ENCODE data around the gene DUXB. TPM values are rescaled to one million over a fixed set of nuclear protein-coding genes. Genes with fewer than 3 reads are reported as not detected.
A peak's percentile ranks its signal among the peaks of the same experiment; 100 is the strongest.

Gene DUXB
- total RNA-seq, 1 experiment from 2014 or later, result not detected

GRCh38 chr16:75697571-75697970, 3.7 kb downstream of the DUXB start:
- ChIA-PET CTCF (no interaction called here), POLR2A (interaction anchor here (1.0 kb wide), 1 partner anchor 50 kb away, joined by 3 read pairs; the partner anchor contains the start of genes KARS1 and TERF2IP)

GRCh38 chr16:75695708-75696107, 5.6 kb downstream of the DUXB start:
- H3K9me3 ChIP-seq, result no peaks in the 10 kb centered on the region; the same call in 1 of the 2 replicates
- ChIA-PET CTCF (no interaction called here), POLR2A (no interaction called here)
- Mint-ChIP-seq H3K27ac (ENCODE audit: unreplicated experiment) (no peak overlapping the region), H3K4me1 (ENCODE audit: low read depth, unreplicated experiment) (no peaks in the 10 kb centered on the region), H3K9me3 (ENCODE audit: unreplicated experiment) (no peaks in the 10 kb centered on the region), H3K4me3 (ENCODE audit: unreplicated experiment) (no peak overlapping the region), H3K36me3 (ENCODE audit: insufficient read depth, unreplicated experiment) (no peaks in the 10 kb centered on the region), H3K27me3 (ENCODE audit: insufficient read depth, unreplicated experiment) (no peaks in the 10 kb centered on the region)
- peak in 1 of 2 experiments; percentile 19 for DNase-seq
- H3K4me1 ChIP-seq, result no peaks in the 10 kb centered on the region
- H3K36me3 ChIP-seq (ENCODE audit: control insufficient read depth, insufficient read depth, low read length), result no peaks in the 10 kb centered on the region
- no peak overlapping the region for H3K4me3 ChIP-seq (ENCODE audit: low read depth, low read length)
- H3K27me3 ChIP-seq (replicated peaks; ENCODE audit: control insufficient read depth, insufficient read depth, low read length), result no peaks in the 10 kb centered on the region
- intact Hi-C loops (cut with micrococcal nuclease; ENCODE audit: unreplicated experiment), result loop anchor here (2.0 kb wide), 1 partner anchor 69 kb away; no protein-coding TSS in a partner anchor
- no TSS peak for BruUV-seq (replicated peaks)
- peak; percentile 15 to 35 for TF ChIP-seq CTCF (IDR thresholded peaks at IDR 0.05; ENCODE audit: insufficient read depth in 1 of 2, low read depth in 1 of 2, low read length in 1 of 2, severe bottlenecking in 1 of 2, unreplicated experiment in 1 of 2)

More at GRCh38 chr16:75697571-75697970, 3.7 kb downstream of the DUXB start:
- intact Hi-C loops (cut with micrococcal nuclease; ENCODE audit: unreplicated experiment), result no loop called here
- Mint-ChIP-seq H3K36me3 (ENCODE audit: insufficient read depth, unreplicated experiment) (no peaks in the 10 kb centered on the region), H3K27ac (ENCODE audit: unreplicated experiment) (no peak overlapping the region), H3K4me1 (ENCODE audit: low read depth, unreplicated experiment) (no peaks in the 10 kb centered on the region), H3K27me3 (ENCODE audit: insufficient read depth, unreplicated experiment) (no peaks in the 10 kb centered on the region), H3K9me3 (ENCODE audit: unreplicated experiment) (no peaks in the 10 kb centered on the region), H3K4me3 (ENCODE audit: unreplicated experiment) (no peak overlapping the region)
- Histone ChIP-seq H3K9me3 (no peaks in the 10 kb centered on the region; the same call in 1 of the 2 replicates), H3K36me3 (ENCODE audit: control insufficient read depth, insufficient read depth, low read length) (no peaks in the 10 kb centered on the region), H3K4me1 (no peaks in the 10 kb centered on the region), H3K4me3 (ENCODE audit: low read depth, low read length) (no peak overlapping the region), H3K27me3 (replicated peaks; ENCODE audit: control insufficient read depth, insufficient read depth, low read length) (no peaks in the 10 kb centered on the region)
- no TSS peak for BruUV-seq (replicated peaks)
- no peak for TF ChIP-seq CTCF (IDR thresholded peaks at IDR 0.05; ENCODE audit: insufficient read depth in 1 of 2, low read depth in 1 of 2, low read length in 1 of 2, severe bottlenecking in 1 of 2, unreplicated experiment in 1 of 2)
- no peak for DNase-seq

GRCh38 chr16:75687361-75687760, 13.9 kb downstream of the DUXB start:
- no TSS peak for BruUV-seq (replicated peaks)
- H3K9me3 Mint-ChIP-seq (ENCODE audit: unreplicated experiment), result peaks cover 27% of the 10 kb centered on the region
- Histone ChIP-seq H3K27me3 (replicated peaks; ENCODE audit: control insufficient read depth, insufficient read depth, low read length) (no peaks in the 10 kb centered on the region), H3K4me1 (no peaks in the 10 kb centered on the region), H3K9me3 (0 out of 2 replicates have a peak, but pooled peaks cover 14% of the 10 kb centered on the region), H3K36me3 (ENCODE audit: control insufficient read depth, insufficient read depth, low read length) (no peaks in the 10 kb centered on the region), H3K4me3 (ENCODE audit: low read depth, low read length) (no peak overlapping the region)
- no peak for DNase-seq
- ChIA-PET POLR2A (no interaction called here), CTCF (no interaction called here)
- no peak for TF ChIP-seq CTCF (IDR thresholded peaks at IDR 0.05; ENCODE audit: insufficient read depth in 1 of 2, low read depth in 1 of 2, low read length in 1 of 2, severe bottlenecking in 1 of 2, unreplicated experiment in 1 of 2)
- no peaks in the 10 kb centered on the region for H3K4me1 Mint-ChIP-seq (ENCODE audit: low read depth, unreplicated experiment)
- intact Hi-C loops (cut with micrococcal nuclease; ENCODE audit: unreplicated experiment), result no loop called here
- H3K27ac Mint-ChIP-seq (ENCODE audit: unreplicated experiment), result no peak overlapping the region
- peaks cover 4% of the 10 kb centered on the region for H3K36me3 Mint-ChIP-seq (ENCODE audit: insufficient read depth, unreplicated experiment)
- H3K4me3 Mint-ChIP-seq (ENCODE audit: unreplicated experiment), result no peak overlapping the region
- no peaks in the 10 kb centered on the region for H3K27me3 Mint-ChIP-seq (ENCODE audit: insufficient read depth, unreplicated experiment)
